Measurements from ENCODE around the gene GSTM3.

DNA sequence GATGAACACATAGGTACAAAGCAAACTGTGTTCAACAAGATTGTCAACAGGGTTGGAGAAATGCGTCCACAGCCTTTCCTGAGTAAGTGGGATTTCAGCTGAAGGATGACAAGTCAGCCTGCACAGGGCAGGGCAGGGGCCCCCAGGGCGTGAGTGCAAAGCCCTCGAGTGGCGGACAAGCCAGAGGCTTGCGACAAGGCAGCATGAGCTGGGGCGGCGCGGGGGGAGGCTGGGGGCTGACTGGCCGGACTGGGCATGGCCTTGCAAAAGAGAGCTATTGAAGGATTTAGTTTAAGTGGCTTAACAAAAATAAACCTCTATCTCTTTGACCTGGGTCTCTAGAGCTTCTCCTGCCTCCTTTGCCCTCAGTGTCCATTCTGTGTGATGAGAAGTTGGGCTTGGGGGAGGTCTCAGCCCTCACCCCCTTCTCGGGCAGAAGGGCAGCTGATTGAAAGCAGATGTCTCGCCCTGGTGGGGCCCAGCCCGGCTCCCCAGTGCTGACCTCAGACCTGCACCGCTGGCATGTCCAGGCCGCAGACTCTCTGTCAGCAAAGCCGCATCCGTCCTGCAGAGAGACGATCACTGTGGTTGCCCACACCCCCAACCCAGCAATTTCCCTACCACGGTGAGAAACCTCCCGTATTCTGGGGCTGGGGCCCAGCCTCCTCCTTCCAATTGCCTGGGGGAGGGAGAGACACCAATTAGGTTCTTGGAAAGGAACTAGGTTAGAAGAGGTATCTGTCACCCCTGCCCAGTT lies 47.2 kb upstream of the GSTM3 start:
- TF ChIP-seq EZH2 (IDR thresholded peaks at IDR 0.05; ENCODE audit: insufficient read depth, poor library complexity, severe bottlenecking) (no peak), EZH2phosphoT487 (IDR thresholded peaks at IDR 0.05; ENCODE audit: insufficient read depth, low read depth) (no peak)
